Lower leg skin (tissue), 3 donors: ENCODE results near the gene TMEM59.

Source experiments
- CTCF ChIP-seq, 3 donors: fragments of 450-650 bp; IDR thresholded peaks; one replicate each; pipeline ENCODE4 v1.5.1; 2016; ENCODE audit warnings: antibody characterized with exemption in 3 of 3, mild to moderate bottlenecking in 3 of 3, moderate library complexity in 2 of 3
- POLR2A ChIP-seq, 2 donors: fragments of 450-650 bp; IDR thresholded peaks; one replicate each; pipeline ENCODE4 v1.6.1; 2016 to 2017; ENCODE audit warnings: antibody characterized with exemption in 2 of 2, mild to moderate bottlenecking in 1 of 2, moderate library complexity in 1 of 2

- TF ChIP-seq POLR2A (IDR thresholded peaks at IDR 0.05): no peak
- TF ChIP-seq CTCF (IDR thresholded peaks at IDR 0.05): no peak
Measured at GRCh38 chr1:53979712-53980450, 73.1 kb downstream of the TMEM59 start.
